HG03025 (cell line): Measurements from ENCODE around the gene DHX58.

Source experiments
- ATAC-seq: cut with Tn5 transposase; IDR thresholded peaks from one replicate; pipeline ENCODE4 v1.9.1; 2021; ENCODE audit warnings: mild to moderate bottlenecking, moderate library complexity; ENCODE audit not compliant: unreplicated experiment, low FRiP score

The DHX58 gene

DNA sequence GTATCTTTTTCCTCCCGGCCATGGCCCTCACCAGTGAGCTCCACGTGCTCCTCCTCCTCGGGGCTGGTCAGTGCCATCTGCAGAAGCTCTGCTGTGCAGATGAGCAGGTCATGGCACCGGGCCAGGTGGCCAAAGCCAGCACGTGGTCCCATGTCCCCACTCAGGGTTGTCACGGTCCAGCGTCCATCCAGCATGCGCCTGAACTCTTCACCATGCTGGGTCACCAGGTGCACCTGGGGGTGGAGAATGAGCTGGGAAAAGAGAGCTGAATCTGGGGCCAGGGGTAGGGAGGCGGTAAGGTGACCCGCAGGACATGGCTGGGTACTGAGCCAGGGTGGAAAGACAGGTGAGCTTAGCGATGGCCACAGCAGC is 1.3 kb downstream of the DHX58 start:
- no peak for ATAC-seq

DNA sequence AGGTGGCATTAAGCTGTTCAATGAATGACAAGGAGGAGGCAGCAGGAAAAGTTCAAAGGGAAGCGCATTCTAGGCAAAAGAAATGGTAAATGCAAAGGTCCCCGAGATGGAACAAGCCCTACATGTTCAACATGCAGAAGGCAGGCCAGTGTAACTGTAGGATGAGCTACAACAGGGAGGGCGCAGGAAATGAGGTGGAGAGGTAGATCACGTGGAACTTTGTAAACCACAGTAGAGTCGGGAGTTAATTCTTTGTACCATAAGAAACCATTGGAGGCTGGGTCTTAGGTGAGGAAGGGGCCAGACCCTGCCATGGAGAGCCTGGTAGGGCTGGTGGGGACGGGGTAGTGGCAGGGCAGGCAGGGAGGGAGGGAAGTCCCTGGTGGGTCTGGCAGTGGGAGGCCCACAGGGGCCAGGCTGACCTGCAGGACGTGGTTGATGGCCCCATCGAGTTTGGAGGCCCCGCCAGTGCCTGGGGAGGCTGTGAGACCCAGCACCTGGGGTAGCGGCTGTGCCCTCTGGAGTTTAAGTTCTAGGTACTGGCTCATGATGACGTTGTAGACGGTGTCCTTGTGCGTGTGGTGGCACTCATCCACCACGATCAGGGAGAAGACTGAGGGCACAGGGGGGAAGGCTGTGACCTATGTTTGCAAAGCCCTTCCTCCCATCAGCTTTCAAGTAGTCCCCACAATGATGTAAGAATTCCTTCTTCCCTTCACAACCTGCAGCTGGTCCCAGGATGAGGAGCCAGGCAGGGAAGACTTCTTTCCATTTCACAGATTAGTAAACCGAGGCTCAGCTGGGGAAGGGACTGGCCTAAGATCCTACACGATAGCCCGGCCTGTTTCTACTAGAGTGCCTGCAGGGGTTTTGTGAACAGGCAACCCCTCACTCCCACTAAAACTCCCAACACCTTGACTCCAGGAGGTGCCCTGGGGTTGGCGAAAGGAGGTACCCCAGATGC is 1.9 kb downstream of the DHX58 start:
- ATAC-seq = no peak

DNA sequence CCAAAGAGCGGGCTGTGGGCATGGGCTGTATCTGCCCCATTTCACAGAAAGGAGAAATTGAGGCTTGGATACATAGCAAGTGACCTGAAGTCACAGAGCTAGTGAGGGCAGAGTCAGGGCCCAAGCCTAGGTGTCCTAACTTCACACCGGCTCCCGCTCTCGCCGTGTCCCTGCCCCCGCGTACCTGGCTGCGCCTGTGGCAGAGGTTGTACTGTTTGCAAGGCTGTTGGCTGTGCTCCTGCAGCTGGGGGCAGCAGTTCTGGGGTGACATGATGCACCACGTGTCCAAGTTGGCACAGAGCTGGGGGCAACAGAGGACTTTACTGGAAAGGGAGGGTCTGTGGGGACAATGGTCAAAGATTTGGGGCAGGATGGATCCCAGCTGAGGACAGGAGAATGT is 3.4 kb downstream of the DHX58 start:
- ATAC-seq = no peak

DNA sequence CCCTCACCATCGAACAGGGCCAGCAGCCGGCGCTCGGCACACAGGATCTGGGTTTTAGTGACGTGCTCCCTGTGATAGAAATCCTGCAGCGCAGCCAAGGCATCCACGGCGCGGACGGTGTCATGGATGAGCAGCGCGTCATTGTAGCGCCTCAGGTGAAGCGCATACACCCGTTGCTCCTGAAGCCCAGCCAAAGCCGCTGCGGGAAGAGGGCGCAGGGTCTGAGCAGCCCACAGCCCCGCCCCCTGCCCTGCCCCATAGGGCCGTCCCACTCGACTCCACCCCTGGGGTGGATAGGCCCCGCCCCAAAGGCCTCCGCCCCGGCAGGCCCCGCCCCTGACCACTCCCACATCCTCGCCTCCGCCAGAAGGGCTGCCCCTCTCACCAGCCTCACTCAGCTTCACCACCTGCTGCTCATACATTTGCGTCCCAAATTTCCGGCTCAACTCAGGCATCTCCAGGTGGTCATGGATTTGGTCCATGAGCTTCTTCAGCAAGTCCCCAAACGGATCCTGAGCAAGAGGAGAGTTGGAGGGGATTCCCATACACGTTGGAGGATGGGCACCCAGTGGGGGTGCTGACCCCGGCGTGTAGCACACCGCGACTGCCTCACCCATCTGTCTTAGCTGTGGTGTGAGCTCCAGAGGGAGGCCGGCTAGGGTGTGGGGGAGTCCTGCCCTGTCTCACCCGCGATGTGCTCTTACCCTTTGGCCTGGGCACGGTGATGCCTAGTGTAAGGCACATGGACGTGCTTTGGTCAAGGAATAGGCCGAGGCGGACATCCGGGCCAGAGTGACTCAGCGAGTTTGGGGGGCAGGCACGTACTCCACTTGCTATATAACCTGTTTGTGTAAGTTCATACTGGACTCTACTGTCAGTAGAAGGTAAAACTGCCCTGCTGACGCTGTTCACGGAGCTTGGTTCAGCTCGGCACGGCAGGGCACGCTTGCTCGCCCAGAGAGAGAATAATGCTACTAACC is 4.6 kb downstream of the DHX58 start:
- ATAC-seq = no peak

DNA sequence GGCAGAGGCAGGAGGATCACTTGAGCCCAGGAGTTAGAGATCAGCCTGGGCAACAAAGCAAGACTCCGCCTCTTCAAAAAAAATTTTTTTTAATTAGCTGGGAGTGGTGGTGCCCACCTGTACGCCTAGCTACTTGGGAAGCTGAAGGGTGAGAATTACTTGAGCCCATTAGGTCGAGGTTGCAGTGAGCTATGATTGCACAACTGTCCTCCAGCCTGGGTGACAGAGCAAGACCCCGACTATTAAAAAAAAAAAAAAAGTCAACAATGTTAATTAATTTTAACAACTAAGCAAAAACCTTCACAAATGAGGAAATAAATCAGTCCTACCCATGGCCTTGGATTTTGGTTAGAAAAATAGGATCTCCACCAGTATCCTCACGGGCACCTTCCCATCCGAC is 5.4 kb downstream of the DHX58 start:
- ATAC-seq = no peak

DNA sequence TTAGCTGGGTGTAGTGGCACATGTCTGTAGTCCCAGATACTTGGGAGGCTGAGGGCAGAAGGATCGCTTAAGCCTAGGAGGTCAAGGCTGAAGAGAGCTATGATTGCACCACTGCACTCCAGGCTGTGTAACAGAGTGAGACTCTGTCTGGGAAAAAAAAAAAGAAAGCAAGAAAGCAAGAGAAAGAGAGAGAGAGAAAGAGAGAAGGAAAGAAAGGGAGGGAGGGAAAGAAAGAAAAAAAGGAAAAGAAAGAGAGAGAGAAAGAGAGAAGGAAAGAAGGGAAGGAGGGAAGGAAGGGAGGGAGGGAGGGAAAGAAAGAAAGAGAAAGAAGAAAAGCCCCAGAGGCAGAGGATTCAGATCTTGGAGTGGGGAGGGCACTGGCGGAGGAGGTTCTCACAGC is 6.5 kb downstream of the DHX58 start:
- ATAC-seq = no peak

DNA sequence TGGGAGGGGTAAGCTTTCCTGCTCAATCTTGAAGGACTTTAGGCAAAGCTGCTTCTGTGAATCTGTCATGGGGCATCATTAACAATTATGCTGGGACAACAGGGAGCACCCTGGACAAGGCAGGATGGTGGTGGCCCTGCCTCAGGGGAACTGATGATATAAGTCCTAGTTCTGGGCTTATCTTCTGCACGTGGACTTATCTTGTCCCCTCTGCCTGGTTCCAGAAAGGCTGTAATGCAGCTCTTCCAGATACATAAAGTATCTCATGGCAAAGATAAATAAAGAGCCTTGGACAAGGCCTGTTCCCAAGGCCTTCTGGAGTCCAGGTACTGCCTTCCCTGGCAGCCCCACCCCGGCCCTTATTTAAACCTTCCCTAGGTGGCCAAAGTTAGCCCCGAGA is 8.2 kb downstream of the DHX58 start:
- no peak for ATAC-seq

DNA sequence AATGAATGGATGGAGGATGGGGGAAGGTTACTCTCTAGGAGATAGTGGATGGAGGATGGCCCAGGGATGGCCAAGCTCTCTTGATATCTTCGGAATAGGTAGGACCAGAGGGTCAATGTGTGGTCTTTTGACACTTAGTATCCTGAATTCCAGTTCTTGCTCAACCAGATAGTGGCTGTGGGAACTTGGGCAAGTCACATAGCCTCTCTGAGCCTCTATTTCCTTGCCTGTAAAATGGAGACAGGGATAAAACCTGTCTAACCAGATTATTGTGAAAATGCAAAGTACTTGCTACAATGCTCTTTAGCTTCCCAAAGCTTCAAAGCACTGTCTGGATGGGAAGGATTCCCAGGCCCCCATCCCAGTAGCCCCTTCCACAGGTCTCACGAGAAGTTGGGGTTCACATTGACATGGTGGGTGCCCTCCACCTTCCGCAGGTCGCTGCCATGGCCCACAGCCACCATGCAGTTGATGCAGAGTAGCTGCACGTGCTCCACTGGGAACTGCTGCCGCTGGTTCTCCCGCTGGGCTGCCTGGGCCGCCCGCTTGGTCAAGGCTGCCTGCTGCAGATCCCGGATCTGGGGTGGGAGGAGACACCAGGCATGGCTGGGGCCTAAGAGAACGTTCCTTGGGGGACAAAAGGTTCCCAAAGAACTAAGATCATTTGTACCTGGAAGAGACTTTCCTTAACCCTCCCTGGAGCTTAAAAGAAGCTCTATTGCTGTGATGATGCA is 9.1 kb downstream of the DHX58 start:
- no peak for ATAC-seq

DNA sequence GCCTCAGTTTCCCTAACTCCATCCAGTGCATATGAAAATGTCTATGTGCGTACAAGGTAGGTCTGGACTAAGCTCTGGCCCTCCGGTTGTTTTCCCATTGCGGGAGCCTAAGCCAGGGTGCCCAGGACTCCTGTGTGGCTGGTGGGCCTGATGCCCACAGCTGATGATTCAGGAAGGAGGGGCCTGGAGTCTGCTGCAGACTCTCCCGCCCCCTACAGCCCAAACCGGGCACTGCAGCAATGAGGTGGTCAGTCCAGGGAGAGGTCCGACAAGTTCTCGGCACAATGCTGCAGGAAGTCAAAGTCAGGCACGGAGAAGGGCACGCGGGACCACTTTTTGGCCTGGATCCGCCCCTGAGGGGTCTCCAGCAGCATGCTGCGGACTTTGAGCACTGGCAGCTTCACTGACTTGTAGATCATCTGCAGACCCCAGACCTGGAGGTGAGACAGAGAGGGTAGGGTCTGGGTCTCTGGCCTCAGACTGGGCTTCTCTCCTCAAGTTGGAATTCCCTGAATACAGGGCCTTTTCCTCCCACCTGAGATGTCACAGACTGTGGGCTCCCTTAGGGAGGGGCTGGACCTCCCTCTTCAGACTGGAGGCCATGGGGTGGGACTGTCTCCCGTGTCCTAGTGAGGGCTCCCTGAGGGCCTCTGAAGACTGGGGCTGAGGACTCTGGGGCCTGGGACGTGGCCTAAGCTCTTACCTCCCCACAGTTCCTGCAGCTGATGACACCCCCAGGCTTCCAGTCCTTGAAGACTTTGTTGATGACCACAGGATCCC is 10.8 kb downstream of the DHX58 start:
- ATAC-seq = no peak

DNA sequence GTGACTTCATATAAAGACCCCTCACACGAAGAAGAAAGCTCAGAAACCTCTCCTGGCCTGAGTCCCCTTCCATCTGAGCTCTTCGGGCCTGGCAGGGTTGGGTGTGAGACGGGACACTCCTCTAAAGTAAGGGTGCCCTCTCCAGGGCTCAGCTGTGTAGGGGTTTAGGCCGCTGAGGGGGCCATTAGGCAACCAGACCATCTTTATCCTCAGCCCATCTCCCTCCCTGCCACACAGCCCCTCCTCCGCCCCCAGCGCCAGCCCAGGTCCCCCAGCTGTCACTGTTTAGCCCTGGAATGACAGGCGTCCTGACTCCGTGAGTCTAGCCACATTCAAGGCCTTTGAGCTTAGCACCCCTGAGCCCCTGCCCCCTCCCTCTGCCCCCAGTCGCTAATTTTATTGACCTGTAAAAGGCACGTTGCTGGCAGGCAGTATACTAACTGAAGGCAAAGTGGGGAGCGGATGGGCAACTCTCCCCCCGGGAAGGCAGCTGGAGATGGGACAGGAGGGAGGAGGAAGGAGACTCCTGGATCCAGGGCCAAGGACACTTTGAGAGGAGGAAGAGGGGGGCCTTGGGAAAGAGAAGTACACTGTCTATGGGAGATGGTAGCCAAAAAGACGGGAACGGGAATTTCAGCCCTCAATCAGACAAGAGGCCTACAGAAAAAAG is 13.6 kb downstream of the DHX58 start:
- no peak for ATAC-seq

DNA sequence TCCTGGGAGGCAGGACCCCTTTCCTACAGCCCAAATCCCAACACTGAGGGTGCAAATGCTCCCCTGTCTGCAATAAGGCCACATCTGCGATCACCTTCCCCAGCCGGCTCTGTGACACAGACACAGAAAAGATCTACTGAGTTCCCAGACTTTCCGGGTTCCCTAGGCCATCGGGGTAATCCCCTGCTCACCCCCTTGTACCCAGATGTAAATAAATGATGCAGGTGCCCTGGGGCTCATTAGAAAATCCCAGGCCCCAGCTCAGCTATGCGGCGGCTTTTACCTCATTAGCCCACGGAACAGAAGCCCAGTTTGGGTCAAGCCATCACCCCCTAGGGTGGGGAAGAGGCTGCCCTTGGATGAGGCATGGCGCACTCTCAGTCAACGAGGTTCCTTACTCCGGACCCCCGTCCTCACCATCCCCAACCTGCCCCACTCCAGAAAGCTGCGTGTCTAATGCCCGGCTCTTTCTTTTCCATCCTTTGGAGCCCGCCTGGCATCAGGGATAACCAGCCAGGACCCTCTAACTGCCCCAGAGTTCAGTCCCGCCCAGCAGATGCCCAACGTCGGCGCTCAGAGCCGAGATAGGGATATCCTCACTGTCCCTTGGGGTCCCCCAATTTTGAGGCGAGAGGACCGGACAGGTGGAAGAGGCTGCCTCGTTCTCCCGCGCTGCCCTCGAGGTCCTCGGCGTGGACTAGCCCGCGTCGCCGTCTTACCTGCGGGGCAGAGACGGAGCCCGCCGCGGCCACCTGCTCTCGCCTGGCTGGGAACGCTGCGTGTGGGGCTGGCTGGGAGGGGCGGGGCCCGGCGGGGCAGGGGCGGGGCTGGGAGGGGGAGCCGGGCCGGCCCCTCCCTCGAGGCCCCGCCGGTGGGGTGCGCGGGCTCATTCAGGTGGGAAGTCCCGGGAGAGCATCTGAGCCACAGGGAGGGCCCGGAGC is 14.6 kb downstream of the DHX58 start, which contains the start of gene ZNF385C:
Gene ZNF385C, minus strand, starts transcription at position 783 of the 941 bp plus-strand sequence. CDS start 35,417 bp downstream, outside the sequence.
- ATAC-seq = no peak

DNA sequence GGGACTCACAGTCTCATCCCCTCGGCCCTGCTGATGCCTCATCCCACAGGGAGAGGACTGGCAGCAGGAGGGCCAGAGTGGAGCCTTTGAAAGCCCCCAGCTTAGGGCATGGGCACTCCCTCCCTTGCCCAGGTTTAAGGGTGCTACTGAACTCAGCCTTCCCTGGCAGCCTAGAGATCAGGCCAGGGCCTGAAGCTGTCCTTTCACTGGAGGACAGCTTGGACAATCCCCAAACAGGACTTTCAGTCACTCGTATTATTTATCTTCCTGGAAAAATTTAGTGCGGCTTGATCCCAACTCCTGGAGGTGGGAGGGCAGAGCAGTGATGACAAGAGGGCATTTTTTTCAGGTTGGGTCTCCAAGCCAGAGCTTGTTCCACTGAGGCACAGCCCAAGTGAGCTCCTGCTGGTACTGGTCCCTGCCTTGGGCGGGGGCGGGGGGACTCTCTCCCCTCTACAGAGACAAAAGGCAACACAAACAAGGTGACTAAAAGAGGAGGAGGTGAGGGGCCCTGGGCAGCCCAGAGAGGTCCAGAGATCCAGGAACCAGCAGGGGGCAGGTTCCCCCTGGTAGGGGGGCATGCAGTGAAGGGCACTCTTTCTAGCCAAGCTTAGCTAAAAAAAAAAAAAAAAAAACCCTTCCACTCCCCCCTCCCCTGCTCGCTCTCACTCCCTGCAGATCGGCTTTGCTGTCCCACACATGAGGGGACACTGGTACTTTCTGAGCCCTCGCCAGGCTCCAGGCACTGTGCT is 16.0 kb downstream of the DHX58 start:
- no peak for ATAC-seq

DNA sequence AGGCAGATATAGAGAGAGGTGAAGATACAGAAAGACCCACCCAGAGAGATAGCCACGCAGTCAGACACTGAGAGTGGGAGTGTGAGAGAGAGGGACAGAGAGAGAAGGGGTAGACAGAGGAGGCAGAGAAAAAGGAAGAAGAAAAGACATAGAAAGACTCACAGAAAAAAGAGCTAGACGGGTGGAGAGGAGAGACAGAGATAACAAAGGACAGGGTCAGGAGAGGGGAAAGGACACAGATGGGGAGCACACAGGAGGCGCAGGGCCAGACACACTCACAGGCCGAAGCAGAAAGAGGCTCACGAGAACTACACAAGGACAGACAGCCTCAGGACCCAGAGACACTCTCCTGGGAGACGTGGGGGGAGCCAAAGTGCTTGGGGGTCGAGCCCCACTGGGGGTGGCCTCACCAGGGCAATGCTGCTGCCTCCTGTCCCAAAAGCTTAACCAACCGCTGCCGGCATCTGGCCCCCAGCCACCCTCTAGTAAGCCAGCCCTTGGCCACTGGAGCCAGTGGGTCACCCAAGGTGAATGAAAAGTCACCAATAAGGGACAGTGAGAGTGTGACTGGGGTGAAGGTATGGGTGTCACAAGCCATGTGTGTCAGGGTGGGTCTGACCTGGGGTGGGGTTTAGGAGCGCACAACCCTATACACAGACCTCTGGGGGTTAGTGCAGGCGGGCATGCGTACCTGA is 18.0 kb downstream of the DHX58 start:
- no peak for ATAC-seq

DNA sequence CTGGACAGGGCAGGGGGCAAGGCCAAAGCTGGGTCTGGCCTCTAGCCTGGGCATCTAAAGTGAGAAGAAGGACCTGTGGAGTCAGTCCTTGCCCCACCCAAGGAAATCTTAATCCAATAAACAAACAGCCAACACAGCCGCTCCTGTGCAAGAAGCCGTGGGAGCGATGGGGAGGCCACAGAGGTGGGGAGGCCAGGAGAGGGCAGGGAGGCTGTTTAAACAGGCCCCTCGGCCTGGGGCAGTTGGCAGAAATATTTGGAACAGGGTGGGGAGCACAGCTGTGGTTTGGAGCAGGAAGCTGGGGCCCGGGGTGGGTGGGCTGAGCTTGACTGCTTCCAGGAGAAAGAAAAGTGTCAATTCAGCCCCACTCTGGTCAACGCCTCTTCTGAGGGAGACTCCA is 19.6 kb downstream of the DHX58 start:
- ATAC-seq = no peak

DNA sequence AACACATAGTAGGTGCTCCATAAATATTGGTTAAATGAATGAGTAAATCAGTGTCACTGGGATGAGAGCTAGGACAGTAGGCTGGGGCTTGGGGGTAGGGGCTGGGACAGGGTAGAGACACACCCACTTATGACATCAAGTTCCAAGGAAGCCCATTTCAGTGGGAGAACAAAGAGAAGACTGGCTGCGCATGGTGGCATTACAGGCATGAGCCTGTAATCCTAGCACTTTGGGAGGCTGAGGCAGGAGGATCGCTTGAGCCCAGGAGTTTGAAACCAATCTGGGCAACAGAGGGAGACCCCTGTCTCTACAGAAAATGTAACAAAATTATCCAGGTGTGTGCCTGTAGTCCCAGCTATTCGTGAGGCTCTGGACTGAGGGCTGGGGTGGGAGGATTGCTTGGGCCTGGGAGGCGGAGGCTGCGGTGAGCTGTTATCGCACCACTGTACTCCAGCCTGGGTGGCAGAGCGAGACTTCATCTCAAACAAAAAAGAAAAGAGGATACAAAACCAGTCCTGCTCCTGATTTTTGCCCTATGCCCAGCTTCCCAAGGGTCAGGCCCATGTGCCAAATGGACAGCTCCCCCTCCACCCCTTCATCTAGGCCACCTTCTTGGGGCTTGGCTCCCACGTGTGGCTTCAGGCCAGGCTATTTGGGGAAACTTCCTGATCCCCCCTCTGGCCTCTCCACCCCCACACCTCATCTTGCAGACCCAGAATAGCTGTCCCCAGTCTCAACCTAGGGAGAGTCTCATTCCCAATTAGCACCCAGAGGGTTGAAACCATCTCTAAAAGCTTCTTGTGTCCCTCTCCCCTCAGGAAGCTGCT is 21.3 kb downstream of the DHX58 start:
- ATAC-seq = no peak

DNA sequence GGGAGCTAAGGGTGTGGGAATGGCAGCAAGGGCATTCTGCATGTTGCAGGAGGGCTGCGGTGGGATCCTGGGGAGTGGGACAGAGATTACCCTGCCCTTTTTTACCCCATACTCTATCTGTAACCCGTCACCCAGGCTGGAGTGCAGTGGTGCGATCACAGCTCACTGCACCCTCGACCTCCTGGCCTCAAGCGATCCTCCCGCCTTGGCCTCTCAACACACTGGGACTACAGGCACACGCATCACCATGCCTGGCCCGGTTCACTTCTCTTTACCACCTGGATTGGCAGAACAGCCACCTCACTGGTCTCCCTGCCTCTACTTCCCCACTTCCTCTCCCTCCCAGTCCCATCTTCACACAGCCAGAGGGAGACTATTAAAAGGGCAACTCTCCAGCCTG is 23.8 kb downstream of the DHX58 start:
- ATAC-seq = no peak
